Activated CD4-positive, alpha-beta T cell treated with anti-CD3 and anti-CD28 coated beads for 36 hours (primary cell): ENCODE data around the gene GGACT. TPM values are rescaled to one million over a fixed set of nuclear protein-coding genes. Genes with fewer than 3 reads are reported as not detected.

Source experiments
- ATAC-seq: fragments of 200-7000 bp; cut with Tn5 transposase; one replicate; pipeline ENCODE4 v1.10.0; 2021; ENCODE audit warnings: mild to moderate bottlenecking, moderate library complexity
- CTCF ChIA-PET: fragments of 350-600 bp; sonication (Branson Sonifier 250); formaldehyde crosslinking; loops from one replicate; lab custom pipeline; 2021; ENCODE audit warnings: antibody characterized with exemption; lab: Charles Lee
- POLR2A ChIA-PET: fragments of 350-600 bp; sonication (Branson Sonifier 250); formaldehyde crosslinking; loops from one replicate; lab custom pipeline; 2021; ENCODE audit warnings: antibody characterized with exemption, inconsistent platforms; lab: Charles Lee
- DNase-seq: peaks from one replicate; pipeline ENCODE4 v3.0.0-alpha.2; 2020
- H3K27ac Mint-ChIP-seq: one replicate; pipeline ENCODE4 v1.8.0; 2021; ENCODE audit warnings: mixed read lengths
- H3K27me3 Mint-ChIP-seq: one replicate; pipeline ENCODE4 v1.8.0; 2021; ENCODE audit warnings: mixed read lengths
- H3K36me3 Mint-ChIP-seq: one replicate; pipeline ENCODE4 v1.8.0; 2021; ENCODE audit warnings: low read depth, mixed read lengths
- H3K4me1 Mint-ChIP-seq: one replicate; pipeline ENCODE4 v1.8.0; 2021; ENCODE audit warnings: mixed read lengths
- H3K4me3 Mint-ChIP-seq: one replicate; pipeline ENCODE4 v1.8.0; 2021; ENCODE audit warnings: mild to moderate bottlenecking, moderate library complexity, mixed read lengths
- H3K9me3 Mint-ChIP-seq: one replicate; pipeline ENCODE4 v1.8.0; 2021; ENCODE audit warnings: low read depth, mixed read lengths
- intact Hi-C, 2 experiments: fragments of 100-400 bp; cut with DNase I in 1 of 2; cut with micrococcal nuclease in 1 of 2; formaldehyde crosslinking; loops; one replicate each; pipeline versions ENCODE4 v1.14.2 to v1.15.1; 2022 to 2024; cut with DNase I, micrococcal nuclease
- total RNA-seq, 2 experiments: library from RNA; stranded (reverse); gene quantifications; one replicate each; pipeline ENCODE4 v1.2.3, GENCODE V29; 2021

The GGACT gene
- total RNA-seq, 2 experiments from 2014 or later = 6.8 to 7.0 TPM

- ChIA-PET POLR2A (no interaction called here), CTCF (interaction anchor here (0.6 kb wide), 1 partner anchor 209 kb away, joined by 3 read pairs; no protein-coding TSS in a partner anchor)
- H3K27me3 Mint-ChIP-seq = no peaks in the 10 kb centered on the region
- intact Hi-C loops = no loop called here
- no peak for ATAC-seq
- no peaks in the 10 kb centered on the region for H3K4me1 Mint-ChIP-seq
- DNase-seq = no peak
- no peak overlapping the region for H3K27ac Mint-ChIP-seq
- no peaks in the 10 kb centered on the region for H3K9me3 Mint-ChIP-seq
- H3K4me3 Mint-ChIP-seq = no peak overlapping the region
- no peaks in the 10 kb centered on the region for H3K36me3 Mint-ChIP-seq
Observed at GRCh38 chr13:100491164-100491842, 97.3 kb downstream of the GGACT start.

- ATAC-seq (no peak), DNase-seq (no peak)
- H3K4me3 Mint-ChIP-seq = no peak overlapping the region
- intact Hi-C loops = no loop called here
- H3K4me1 Mint-ChIP-seq = no peaks in the 10 kb centered on the region
- no peaks in the 10 kb centered on the region for H3K9me3 Mint-ChIP-seq
- POLR2A ChIA-PET = no interaction called here
- H3K27ac Mint-ChIP-seq = no peak overlapping the region
- CTCF ChIA-PET = interaction anchor here (0.6 kb wide), 1 partner anchor 209 kb away, joined by 3 read pairs; no protein-coding TSS in a partner anchor
- no peaks in the 10 kb centered on the region for H3K36me3 Mint-ChIP-seq
- H3K27me3 Mint-ChIP-seq = no peaks in the 10 kb centered on the region
Observed at GRCh38 chr13:100490692-100491091, 97.9 kb downstream of the GGACT start.

- intact Hi-C loops = no loop called here
- ATAC-seq (no peak), DNase-seq (no peak)
- CTCF ChIA-PET = no interaction called here
- Mint-ChIP-seq H3K36me3 (no peaks in the 10 kb centered on the region), H3K9me3 (no peaks in the 10 kb centered on the region), H3K4me3 (no peak overlapping the region), H3K27me3 (no peaks in the 10 kb centered on the region), H3K4me1 (peaks cover 2% of the 10 kb centered on the region), H3K27ac (no peak overlapping the region)
- POLR2A ChIA-PET = no interaction called here
Observed at GRCh38 chr13:100485265-100485664, 103.3 kb downstream of the GGACT start.

- no peak overlapping the region for H3K27ac Mint-ChIP-seq
- peaks cover 2% of the 10 kb centered on the region for H3K4me1 Mint-ChIP-seq
- H3K27me3 Mint-ChIP-seq = no peaks in the 10 kb centered on the region
- intact Hi-C loops = no loop called here
- H3K9me3 Mint-ChIP-seq = no peaks in the 10 kb centered on the region
- ChIA-PET POLR2A (no interaction called here), CTCF (no interaction called here)
- H3K4me3 Mint-ChIP-seq = no peak overlapping the region
- no peaks in the 10 kb centered on the region for H3K36me3 Mint-ChIP-seq
- no peak for ATAC-seq
- DNase-seq = no peak
Observed at GRCh38 chr13:100484702-100485101, 103.9 kb downstream of the GGACT start.

- Mint-ChIP-seq H3K9me3 (no peaks in the 10 kb centered on the region), H3K4me1 (peaks cover 2% of the 10 kb centered on the region), H3K27me3 (no peaks in the 10 kb centered on the region), H3K27ac (no peak overlapping the region), H3K36me3 (no peaks in the 10 kb centered on the region), H3K4me3 (no peak overlapping the region)
- intact Hi-C loops = no loop called here
- ChIA-PET POLR2A (no interaction called here), CTCF (interaction anchor here (0.8 kb wide), 1 partner anchor 9 kb away, joined by 3 read pairs; no protein-coding TSS in a partner anchor)
- DNase-seq (no peak), ATAC-seq (no peak)
Observed at GRCh38 chr13:100483841-100484381, 104.7 kb downstream of the GGACT start.

- ATAC-seq = no peak
- H3K4me3 Mint-ChIP-seq = no peak overlapping the region
Observed at GRCh38 chr13:100483139-100483538, 105.5 kb downstream of the GGACT start.

GRCh38 chr13:100480676-100481075 is 107.9 kb downstream of the GGACT start:
- H3K4me3 Mint-ChIP-seq = no peak overlapping the region
- H3K36me3 Mint-ChIP-seq = no peaks in the 10 kb centered on the region
- no peak for ATAC-seq
- H3K4me1 Mint-ChIP-seq = peaks cover 2% of the 10 kb centered on the region
- ChIA-PET POLR2A (no interaction called here), CTCF (no interaction called here)
- H3K9me3 Mint-ChIP-seq = no peaks in the 10 kb centered on the region
- H3K27ac Mint-ChIP-seq = no peak overlapping the region
- H3K27me3 Mint-ChIP-seq = no peaks in the 10 kb centered on the region
- DNase-seq = no peak
- intact Hi-C loops = no loop called here

More at GRCh38 chr13:100483139-100483538, 105.5 kb downstream of the GGACT start:
- intact Hi-C loops = no loop called here
- ChIA-PET POLR2A (no interaction called here), CTCF (interaction anchor here (0.8 kb wide), 1 partner anchor 10 kb away, joined by 3 read pairs; no protein-coding TSS in a partner anchor)
- H3K9me3 Mint-ChIP-seq = no peaks in the 10 kb centered on the region
- DNase-seq = no peak
- H3K27ac Mint-ChIP-seq = no peak overlapping the region
- no peaks in the 10 kb centered on the region for H3K27me3 Mint-ChIP-seq
- H3K36me3 Mint-ChIP-seq = no peaks in the 10 kb centered on the region
- peaks cover 2% of the 10 kb centered on the region for H3K4me1 Mint-ChIP-seq

Other genes with a start within 250 kb of the GGACT start
- gene TMTC4, start 86.0 kb upstream of the GGACT start, total RNA-seq = 10 to 100 TPM; 13.5 to 19.0 TPM